HCT116 (cell line): Measurements from ENCODE around the gene SEMA3C. TPM values are rescaled to one million over a fixed set of nuclear protein-coding genes. Genes with fewer than 3 reads are reported as not detected.

ENCODE experiments used
- ATAC-seq: fragments of 200-7000 bp; cut with Tn5 transposase; 2 replicates; pipeline ENCODE4 v1.9.1; 2020; ENCODE audit warnings: mild to moderate bottlenecking, moderate library complexity
- BruUV-seq: library from RNA; stranded (reverse); fragments of 400-500 nt; replicated peaks from 2 replicates; lab custom pipeline; 2021; lab: Mats Ljungman, UMichigan
- CTCF ChIA-PET: fragments of 300-600 bp; sonication (Branson Sonifier 250); formaldehyde crosslinking; loops from one replicate; lab custom pipeline; 2021; ENCODE audit warnings: antibody characterized with exemption; lab: Charles Lee
- POLR2A ChIA-PET: fragments of 300-600, 350-600 bp; sonication (Branson Sonifier 250); formaldehyde crosslinking; loops from one replicate; lab custom pipeline; 2021; ENCODE audit warnings: antibody characterized with exemption; lab: Charles Lee
- RAD21 ChIA-PET, 2 experiments: fragments of 300-600 bp; sonication (Branson Sonifier 250); formaldehyde crosslinking; loops; one replicate each; lab custom pipeline; 2023; ENCODE audit warnings: low total read pairs in 2 of 2; ENCODE audit not compliant: uncharacterized antibody in 2 of 2, unreplicated experiment in 2 of 2, low non-redundant PET in 1 of 2; lab: Charles Lee
- DNase-seq: peaks from one replicate; pipeline ENCODE4 v3.0.0-alpha.2; 2010; ENCODE audit warnings: low read depth, low spot score
- H2AFZ ChIP-seq: fragments of 200-600 bp; shearing (Covaris generic), sonication (generic); 2 replicates; pipeline ENCODE4 v1.6.1; 2017; ENCODE audit warnings: low read depth, mixed run types, mixed read lengths, antibody characterized with exemption, low read length; ENCODE audit not compliant: poor library complexity, severe bottlenecking
- H3K27ac ChIP-seq: 2 replicates; pipeline ENCODE4 v1.5.1; 2012; ENCODE audit warnings: low read depth, low read length
- H3K27me3 ChIP-seq: fragments of 200-600 bp; sonication (generic); 2 replicates; pipeline ENCODE4 v1.6.1; 2016; ENCODE audit warnings: mixed run types, low read length, mixed read lengths; ENCODE audit not compliant: insufficient read depth
- H3K36me3 ChIP-seq, 2 experiments: fragments of 200-500 bp in 1 of 2; fragments of 200-600 bp in 1 of 2; sonication (Bioruptor generic) in 1 of 2; sonication (generic) in 1 of 2; 2 replicates each; pipeline versions ENCODE4 v1.5.1 to v1.6.1; 2014 to 2016; ENCODE audit warnings: low read length in 2 of 2, inconsistent platforms in 1 of 2, mixed read lengths in 1 of 2, mixed run types in 1 of 2; ENCODE audit not compliant: insufficient read depth in 2 of 2, control insufficient read depth in 1 of 2
- H3K4me1 ChIP-seq, 2 experiments: fragments of 200-600 bp in 1 of 2; sonication (generic) in 1 of 2; 2 replicates each; pipeline versions ENCODE4 v1.5.1 to v1.6.1; 2012 to 2017; ENCODE audit warnings: low read length in 2 of 2, inconsistent platforms in 1 of 2, mild to moderate bottlenecking in 1 of 2, mixed read lengths in 1 of 2, mixed run types in 1 of 2, moderate library complexity in 1 of 2; ENCODE audit not compliant: insufficient read depth in 2 of 2, control insufficient read depth in 1 of 2
- H3K4me2 ChIP-seq: fragments of 200-600 bp; sonication (generic); 2 replicates; pipeline ENCODE4 v1.6.1; 2017; ENCODE audit warnings: mixed run types, low read length, mixed read lengths
- H3K4me3 ChIP-seq, 2 experiments: fragments of 200-600 bp in 1 of 2; sonication (generic) in 1 of 2; replicated peaks in 1 of 2; 2 replicates each; pipeline ENCODE4 v1.5.1; 2011 to 2016; ENCODE audit warnings: low read length in 2 of 2, control low read depth in 1 of 2, low read depth in 1 of 2, mild to moderate bottlenecking in 1 of 2, mixed read lengths in 1 of 2, mixed run types in 1 of 2
- H3K79me2 ChIP-seq: fragments of 200-600 bp; sonication (generic); 2 replicates; pipeline ENCODE4 v1.6.1; 2017; ENCODE audit warnings: mild to moderate bottlenecking, mixed run types, low read length, moderate library complexity, mixed read lengths; ENCODE audit not compliant: insufficient read depth
- H3K9ac ChIP-seq: fragments of 200-600 bp; sonication (generic); 2 replicates; pipeline ENCODE4 v1.6.1; 2016; ENCODE audit warnings: low read length, mixed read lengths
- H3K9me2 ChIP-seq: fragments of 200-600 bp; sonication (generic), shearing (Covaris generic); 2 replicates; pipeline ENCODE4 v1.6.1; 2017; ENCODE audit warnings: mixed run types, mild to moderate bottlenecking, moderate library complexity; ENCODE audit not compliant: insufficient read depth
- H3K9me3 ChIP-seq, 2 experiments: fragments of 200-500 bp in 1 of 2; fragments of 200-600 bp in 1 of 2; sonication (Bioruptor generic) in 1 of 2; sonication (generic) in 1 of 2; 2 replicates each; pipeline ENCODE4 v1.6.1; 2014 to 2017; ENCODE audit warnings: low read length in 2 of 2, mixed read lengths in 2 of 2, inconsistent platforms in 1 of 2, low read depth in 1 of 2, mild to moderate bottlenecking in 1 of 2, mixed run types in 1 of 2, moderate library complexity in 1 of 2; ENCODE audit not compliant: control insufficient read depth in 1 of 2, insufficient read depth in 1 of 2
- H4K20me1 ChIP-seq: fragments of 200-600 bp; sonication (generic), shearing (Covaris generic); 2 replicates; pipeline ENCODE4 v1.6.1; 2017; ENCODE audit warnings: mixed run types, mild to moderate bottlenecking, moderate library complexity; ENCODE audit not compliant: insufficient read depth
- ATF3 ChIP-seq: IDR thresholded peaks from 2 replicates; pipeline ENCODE4 v1.6.1; 2012
- CBX3 ChIP-seq: IDR thresholded peaks from 2 replicates; pipeline ENCODE4 v1.6.1; 2012; ENCODE audit warnings: low read depth
- EGR1 ChIP-seq: IDR thresholded peaks from 2 replicates; pipeline ENCODE4 v1.6.1; 2012; ENCODE audit warnings: low read depth
- ELF1 ChIP-seq: IDR thresholded peaks from 2 replicates; pipeline ENCODE4 v1.6.1; 2012; ENCODE audit warnings: low read depth, borderline replicate concordance
- EZH2phosphoT487 ChIP-seq: fragments of 200-600 bp; IDR thresholded peaks from 2 replicates; pipeline ENCODE4 v1.6.1; 2018; ENCODE audit warnings: antibody characterized with exemption, borderline replicate concordance
- JUND ChIP-seq: IDR thresholded peaks from 2 replicates; pipeline ENCODE4 v1.6.1; 2012
- MAX ChIP-seq: IDR thresholded peaks from 2 replicates; pipeline ENCODE4 v1.6.1; 2012
- REST ChIP-seq: IDR thresholded peaks from 2 replicates; pipeline ENCODE4 v1.6.1; 2012; ENCODE audit warnings: low read depth
- SIN3A ChIP-seq: IDR thresholded peaks from 2 replicates; pipeline ENCODE4 v1.6.1; 2012; ENCODE audit warnings: low read depth
- SP1 ChIP-seq: IDR thresholded peaks from 2 replicates; pipeline ENCODE4 v1.6.1; 2012; ENCODE audit warnings: low read depth
- TCF7L2 ChIP-seq: IDR thresholded peaks from 2 replicates; pipeline ENCODE4 v1.7.0; 2011; ENCODE audit warnings: borderline replicate concordance, inconsistent platforms; ENCODE audit not compliant: insufficient read depth, insufficient read length; ENCODE audit errors: extremely low read depth
- YY1 ChIP-seq: IDR thresholded peaks from 2 replicates; pipeline ENCODE4 v1.6.1; 2011; ENCODE audit warnings: low read length, low read depth, moderate library complexity, mild to moderate bottlenecking; ENCODE audit not compliant: insufficient replicate concordance; ENCODE audit errors: extremely low read depth
- ZBTB33 ChIP-seq: IDR thresholded peaks from 2 replicates; pipeline ENCODE4 v1.6.1; 2011; ENCODE audit warnings: mild to moderate bottlenecking, low read length, moderate library complexity; ENCODE audit not compliant: insufficient replicate concordance; ENCODE audit errors: extremely low read depth
- ZFX ChIP-seq: fragments of 450-650 bp; IDR thresholded peaks from 2 replicates; pipeline ENCODE4 v1.6.1; 2017
- ZNF274 ChIP-seq: fragments of 200-500 bp; sonication (Bioruptor generic); IDR thresholded peaks from 2 replicates; pipeline ENCODE4 v1.6.1; 2014; ENCODE audit warnings: mild to moderate bottlenecking, low read depth, low read length, inconsistent platforms
- intact Hi-C: fragments of 100-400 bp; cut with micrococcal nuclease; formaldehyde crosslinking; loops from 2 replicates; pipeline ENCODE4 v1.10.0; 2022
- total RNA-seq: library from RNA; stranded (reverse); gene quantifications from one replicate; pipeline ENCODE4 v1.2.1, GENCODE V29; 2021; ENCODE audit not compliant: unreplicated experiment

The SEMA3C gene
- total RNA-seq, 1 experiment from 2014 or later: 25.3 TPM

- ChIA-PET CTCF (no interaction called here), POLR2A (interaction anchor here (0.9 kb wide), 1 partner anchor 9 kb away, joined by 4 read pairs; no protein-coding TSS in a partner anchor), RAD21 (no interaction called here)
- ATAC-seq (no peak), DNase-seq (no peak)
- Histone ChIP-seq H3K9ac (no peak overlapping the region), H3K9me3 (no peaks in the 10 kb centered on the region), H3K4me1 (no peaks in the 10 kb centered on the region), H3K27ac (no peak overlapping the region), H3K36me3 (no peaks in the 10 kb centered on the region), H4K20me1 (no peaks in the 10 kb centered on the region), H3K27me3 (no peaks in the 10 kb centered on the region), H2AFZ (peak overlapping the region; percentile 89), H3K9me2 (no peaks in the 10 kb centered on the region), H3K4me2 (no peak overlapping the region), H3K4me3 (no peak overlapping the region), H3K79me2 (no peaks in the 10 kb centered on the region)
- intact Hi-C loops: no loop called here
- BruUV-seq: no TSS peak
- no peak for TF ChIP-seq JUND
- no peak for TF ChIP-seq ELF1
- no peak for TF ChIP-seq EZH2phosphoT487
- no peak for TF ChIP-seq ZFX
- TF ChIP-seq TCF7L2: no peak
- no peak for TF ChIP-seq EGR1
- TF ChIP-seq SIN3A: no peak
- TF ChIP-seq ZBTB33: no peak
- no peak for TF ChIP-seq YY1
- no peak for TF ChIP-seq MAX
- TF ChIP-seq ATF3: no peak
- TF ChIP-seq CBX3: no peak
- no peak for TF ChIP-seq SP1
- no peak for TF ChIP-seq ZNF274
- no peak for TF ChIP-seq REST
These were observed 184.8 kb downstream of the SEMA3C start for GRCh38 chr7:80734011-80734410.
